ENCODE measurements around the gene LAMTOR1.

GRCh38 chr11:72085621-72086351 is 17.3 kb downstream of the LAMTOR1 start:
- TF ChIP-seq, protein P1, sequence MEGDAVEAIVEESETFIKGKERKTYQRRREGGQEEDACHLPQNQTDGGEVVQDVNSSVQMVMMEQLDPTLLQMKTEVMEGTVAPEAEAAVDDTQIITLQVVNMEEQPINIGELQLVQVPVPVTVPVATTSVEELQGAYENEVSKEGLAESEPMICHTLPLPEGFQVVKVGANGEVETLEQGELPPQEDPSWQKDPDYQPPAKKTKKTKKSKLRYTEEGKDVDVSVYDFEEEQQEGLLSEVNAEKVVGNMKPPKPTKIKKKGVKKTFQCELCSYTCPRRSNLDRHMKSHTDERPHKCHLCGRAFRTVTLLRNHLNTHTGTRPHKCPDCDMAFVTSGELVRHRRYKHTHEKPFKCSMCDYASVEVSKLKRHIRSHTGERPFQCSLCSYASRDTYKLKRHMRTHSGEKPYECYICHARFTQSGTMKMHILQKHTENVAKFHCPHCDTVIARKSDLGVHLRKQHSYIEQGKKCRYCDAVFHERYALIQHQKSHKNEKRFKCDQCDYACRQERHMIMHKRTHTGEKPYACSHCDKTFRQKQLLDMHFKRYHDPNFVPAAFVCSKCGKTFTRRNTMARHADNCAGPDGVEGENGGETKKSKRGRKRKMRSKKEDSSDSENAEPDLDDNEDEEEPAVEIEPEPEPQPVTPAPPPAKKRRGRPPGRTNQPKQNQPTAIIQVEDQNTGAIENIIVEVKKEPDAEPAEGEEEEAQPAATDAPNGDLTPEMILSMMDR (IDR thresholded peaks at IDR 0.05), result no peak
- TF ChIP-seq POLR2A (IDR thresholded peaks at IDR 0.05), result no peak

Data from prostate gland (tissue), 2 donors.